Measurements from ENCODE around the gene IL22RA1.

- TF ChIP-seq CTCF (IDR thresholded peaks at IDR 0.05; ENCODE audit: poor library complexity, severe bottlenecking) (no peak), EZH2 (IDR thresholded peaks at IDR 0.05; ENCODE audit: borderline replicate concordance, insufficient read depth, low read length, poor library complexity, severe bottlenecking) (no peak), EP300 (conservative IDR thresholded peaks at IDR 0.05; ENCODE audit: poor library complexity, severe bottlenecking) (no peak), RAD21 (conservative IDR thresholded peaks at IDR 0.05) (no peak), REST (IDR thresholded peaks at IDR 0.05; ENCODE audit: borderline replicate concordance) (no peak)
Measured at GRCh38 chr1:24096739-24097103, 46.2 kb downstream of the IL22RA1 start.
